SK-N-SH (cell line): ENCODE results near the gene MEF2C.

ENCODE experiments used
- CHD2 ChIP-seq: fragments of 150-350 bp; IDR thresholded peaks from 2 replicates; pipeline ENCODE4 v1.6.1; 2018; ENCODE audit warnings: low read length; ENCODE audit not compliant: partially characterized antibody
- CTCF ChIP-seq: fragments of 200-600 bp; sonication (generic); IDR thresholded peaks from 2 replicates; pipeline ENCODE4 v1.6.1; 2017; ENCODE audit warnings: antibody characterized with exemption, mild to moderate bottlenecking, moderate library complexity
- MAX ChIP-seq: IDR thresholded peaks from 2 replicates; pipeline ENCODE4 v1.4.0; 2012; ENCODE audit warnings: low read depth
- MXI1 ChIP-seq: IDR thresholded peaks from 2 replicates; pipeline ENCODE4 v1.6.1; 2012; ENCODE audit warnings: mild to moderate bottlenecking, low read depth, low read length, improper control_type of control experiment
- PBX3 ChIP-seq: IDR thresholded peaks from 2 replicates; pipeline ENCODE4; 2012
- POLR2AphosphoS5 ChIP-seq: IDR thresholded peaks from 2 replicates; pipeline ENCODE4 v1.6.1; 2012; ENCODE audit warnings: low read depth, low read length
- REST ChIP-seq: IDR thresholded peaks from 2 replicates; pipeline ENCODE4 v1.6.1; 2012; ENCODE audit warnings: mild to moderate bottlenecking, low read depth, low read length, moderate library complexity
- SIN3A ChIP-seq: IDR thresholded peaks from 2 replicates; pipeline ENCODE4 v1.6.1; 2012; ENCODE audit warnings: low read depth, mild to moderate bottlenecking, low read length, moderate library complexity, borderline replicate concordance
- TAF1 ChIP-seq: IDR thresholded peaks from 2 replicates; pipeline ENCODE4 v1.6.1; 2012; ENCODE audit warnings: low read depth, mild to moderate bottlenecking, low read length, moderate library complexity, borderline replicate concordance
- USF2 ChIP-seq: fragments of 150-350 bp; IDR thresholded peaks from 2 replicates; pipeline ENCODE4 v1.6.1; 2017; ENCODE audit warnings: antibody characterized with exemption, low read length, low read depth, borderline replicate concordance

GRCh38 chr5:88824141-88824540 is 58.8 kb downstream of the MEF2C start:
- TF ChIP-seq POLR2AphosphoS5 (no peak), SIN3A (no peak), CHD2 (no peak), PBX3 (no peak), CTCF (no peak), MXI1 (no peak), REST (no peak), USF2 (no peak), TAF1 (no peak), MAX (no peak)
